GM18520 (cell line): ENCODE data around the gene GOLGA6C.
"Not testable (repeated sequence)": the region's sequence is repeated elsewhere in the genome, so short reads cannot be mapped to it uniquely, and the experiment has no call there.

Experiments used
- ATAC-seq: cut with Tn5 transposase; IDR thresholded peaks from one replicate; pipeline ENCODE4 v1.9.1; 2021; ENCODE audit not compliant: unreplicated experiment

GOLGA6C gene

DNA sequence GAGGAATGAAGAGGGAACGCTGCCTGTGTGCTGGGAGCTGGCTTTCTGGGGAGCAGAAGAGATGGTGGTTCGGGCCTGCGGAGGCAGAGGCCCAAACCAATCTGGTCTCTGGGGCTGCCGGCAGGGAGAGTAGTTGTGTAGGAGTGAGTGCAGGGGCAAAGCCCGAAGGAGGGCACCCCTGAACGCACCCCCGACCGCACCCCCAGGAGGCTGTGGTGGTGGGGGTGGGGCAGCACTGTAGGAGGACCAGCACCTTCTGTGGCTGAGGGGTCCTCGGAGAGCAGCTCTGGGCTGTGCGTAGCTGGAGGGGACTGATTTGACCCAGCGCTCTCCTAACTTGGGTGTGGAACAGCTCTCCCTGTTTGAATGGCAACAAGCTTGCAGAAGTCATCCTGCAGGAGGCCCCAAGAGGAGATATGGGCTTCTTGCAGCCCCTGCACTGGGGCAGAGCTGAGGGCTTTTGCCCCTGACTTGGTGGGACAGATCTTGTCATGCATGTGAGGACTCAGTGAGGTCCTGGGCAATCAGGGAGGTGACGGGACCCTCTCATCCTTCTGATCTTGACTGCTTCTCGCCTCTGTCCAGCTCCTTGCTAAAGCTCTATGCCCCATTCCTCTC, 30.4 kb upstream of the GOLGA6C start:
- no peak for ATAC-seq

GRCh38 chr15:75228787-75229186, 29.3 kb upstream of the GOLGA6C start:
- no peak for ATAC-seq

DNA sequence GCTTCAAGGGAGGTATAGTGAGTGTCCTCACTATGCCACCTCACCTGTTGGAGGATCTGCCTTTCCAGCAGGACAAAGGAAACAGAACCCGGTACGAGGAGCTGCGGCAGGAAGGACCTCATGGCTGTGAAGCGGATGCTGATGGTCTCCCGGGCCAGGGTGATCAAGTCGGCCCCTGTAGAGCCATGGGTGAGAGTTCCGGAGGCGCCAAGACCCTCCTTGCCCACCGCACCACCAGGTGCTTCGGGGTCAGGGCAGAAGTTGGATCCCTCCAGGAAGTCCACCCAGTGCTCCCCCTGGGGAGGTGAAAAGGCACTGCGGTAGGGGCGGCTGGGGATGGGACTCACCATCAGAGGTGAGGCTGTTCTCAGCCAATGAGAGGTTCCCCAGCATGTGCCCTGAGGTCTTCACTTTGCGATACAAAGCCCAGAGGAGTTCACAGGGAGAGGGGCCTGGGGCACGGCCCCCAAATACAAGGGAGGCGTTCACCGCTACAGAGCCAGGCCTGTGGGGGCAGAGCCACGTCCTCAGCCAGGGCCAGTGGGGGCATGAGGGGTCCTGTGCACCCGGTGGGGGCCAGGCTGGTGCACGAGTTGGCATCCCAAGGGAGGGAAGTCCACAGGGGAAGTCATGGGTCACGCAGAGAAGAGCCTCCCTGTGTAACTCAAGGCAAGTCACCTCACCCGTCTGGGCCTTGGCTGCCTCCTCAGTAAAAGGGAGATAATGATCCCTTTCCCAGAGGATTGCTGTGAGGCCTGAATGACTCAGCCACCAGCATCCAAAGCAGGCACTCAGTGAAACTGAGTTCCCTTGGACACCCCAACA, 28.7 kb upstream of the GOLGA6C start:
- no peak for ATAC-seq

DNA sequence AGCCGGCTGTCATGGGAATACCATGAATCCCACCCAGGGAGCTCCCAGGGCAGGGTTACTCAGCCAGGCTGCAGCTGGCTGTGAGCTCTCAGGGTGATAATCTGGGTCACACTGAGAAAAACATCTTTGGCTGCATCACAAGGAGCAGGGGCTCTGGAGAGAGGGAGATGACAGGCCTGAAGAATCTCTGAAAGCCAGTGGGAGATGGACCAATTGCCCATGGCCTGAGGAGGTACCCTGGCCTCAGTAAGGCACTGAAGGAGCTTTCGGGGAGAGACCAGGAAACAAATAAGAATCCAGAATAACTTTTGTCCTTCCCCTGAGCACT, 28.2 kb upstream of the GOLGA6C start:
- no peak for ATAC-seq

- ATAC-seq = no peak
These were observed 27.4 kb upstream of the GOLGA6C start for GRCh38 chr15:75230551-75231371.

GRCh38 chr15:75231836-75232235, 26.3 kb upstream of the GOLGA6C start:
- no peak for ATAC-seq

DNA sequence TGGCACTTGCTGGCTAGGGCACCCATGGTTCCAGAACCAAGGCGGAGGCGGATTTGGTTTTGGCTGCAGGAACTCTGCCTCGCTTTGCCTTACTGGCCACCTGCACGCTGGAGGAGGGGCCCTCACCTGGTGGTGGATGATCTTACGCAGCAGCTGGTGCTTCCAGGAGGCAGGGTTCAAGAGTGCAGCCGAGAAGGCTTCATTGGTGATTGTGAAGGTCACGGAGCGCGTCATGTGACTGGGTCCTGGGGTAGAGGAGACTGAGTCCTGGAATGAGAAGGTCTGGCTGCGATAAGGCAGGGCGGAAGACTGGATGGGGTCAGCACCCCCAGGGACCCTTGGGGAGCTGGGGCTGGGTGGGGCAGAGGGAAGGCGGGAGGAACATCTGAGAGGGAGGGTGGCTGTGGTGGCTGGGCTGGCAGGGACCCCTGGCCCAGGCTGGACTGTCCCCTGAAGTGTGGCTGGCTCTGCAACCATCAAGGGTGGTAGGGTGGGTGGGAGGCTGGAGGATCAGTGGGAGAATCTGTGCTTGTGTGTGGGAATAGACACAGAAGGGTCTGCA, 25.8 kb upstream of the GOLGA6C start:
- ATAC-seq = no peak

DNA sequence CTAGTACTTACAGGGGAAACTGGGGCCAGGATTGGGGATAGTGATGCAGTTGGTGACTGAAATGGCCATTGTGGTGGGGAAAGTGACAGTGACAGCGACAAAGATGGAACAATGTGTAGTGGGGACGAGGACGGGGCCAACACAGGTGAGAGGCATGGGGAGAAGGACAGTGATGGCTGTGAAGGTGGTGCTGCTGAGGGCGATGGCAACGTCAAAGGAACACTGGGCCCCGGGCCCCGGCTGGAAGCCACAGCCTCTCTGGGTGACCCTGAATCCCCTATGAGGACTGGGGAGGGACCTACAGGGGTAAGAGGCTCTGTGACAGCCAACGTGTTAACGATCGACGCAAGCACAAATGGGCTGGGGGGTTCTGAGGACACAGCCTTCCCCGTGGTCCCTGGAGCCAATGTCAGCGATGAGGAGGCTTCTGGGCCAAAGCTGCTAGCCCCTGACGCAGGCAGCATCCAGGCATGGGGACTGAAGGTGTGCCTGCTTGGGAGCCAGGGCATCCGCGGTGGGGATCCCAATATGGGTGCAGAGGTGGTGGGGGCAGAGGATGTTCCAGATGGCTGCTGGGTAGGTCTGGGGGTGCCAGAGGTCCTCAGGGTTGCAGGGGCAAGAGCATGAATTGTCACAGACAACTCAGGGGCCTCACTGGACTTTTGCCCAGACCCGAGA, 25.2 kb upstream of the GOLGA6C start:
- ATAC-seq = no peak

DNA sequence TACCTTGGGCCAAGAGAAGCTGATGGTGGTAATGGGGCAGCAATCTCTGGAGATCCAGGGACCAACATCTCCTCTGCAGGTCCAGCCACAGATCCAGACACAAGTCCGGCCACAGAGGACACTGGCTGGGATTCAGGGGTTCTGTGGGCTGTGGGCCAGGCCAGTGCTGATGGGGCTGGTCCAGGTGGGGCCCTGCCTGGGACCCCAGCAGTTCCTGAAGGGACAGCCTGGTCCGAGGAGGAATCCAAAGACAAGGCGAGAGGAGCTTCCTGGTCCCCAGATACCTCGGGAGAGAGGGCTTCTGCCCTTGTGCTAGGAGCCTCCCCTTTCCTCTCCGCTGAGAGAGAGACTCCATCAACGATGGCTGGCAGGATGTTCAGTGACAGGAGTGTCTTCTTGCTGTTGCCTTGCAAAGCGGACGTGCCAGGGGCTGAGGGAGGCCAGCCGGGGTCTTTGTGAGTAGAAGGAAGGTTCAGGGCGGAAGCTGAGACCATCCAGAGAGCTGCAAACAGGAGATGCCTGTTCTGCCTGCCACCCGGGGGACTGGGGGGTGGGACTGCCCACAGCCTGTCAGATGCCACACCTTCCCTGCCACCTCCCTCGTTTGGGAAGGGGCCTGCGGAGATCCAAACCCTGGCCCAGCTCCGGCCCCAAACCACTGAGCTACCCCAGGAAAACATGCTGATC, 24.5 kb upstream of the GOLGA6C start:
- no peak for ATAC-seq

DNA sequence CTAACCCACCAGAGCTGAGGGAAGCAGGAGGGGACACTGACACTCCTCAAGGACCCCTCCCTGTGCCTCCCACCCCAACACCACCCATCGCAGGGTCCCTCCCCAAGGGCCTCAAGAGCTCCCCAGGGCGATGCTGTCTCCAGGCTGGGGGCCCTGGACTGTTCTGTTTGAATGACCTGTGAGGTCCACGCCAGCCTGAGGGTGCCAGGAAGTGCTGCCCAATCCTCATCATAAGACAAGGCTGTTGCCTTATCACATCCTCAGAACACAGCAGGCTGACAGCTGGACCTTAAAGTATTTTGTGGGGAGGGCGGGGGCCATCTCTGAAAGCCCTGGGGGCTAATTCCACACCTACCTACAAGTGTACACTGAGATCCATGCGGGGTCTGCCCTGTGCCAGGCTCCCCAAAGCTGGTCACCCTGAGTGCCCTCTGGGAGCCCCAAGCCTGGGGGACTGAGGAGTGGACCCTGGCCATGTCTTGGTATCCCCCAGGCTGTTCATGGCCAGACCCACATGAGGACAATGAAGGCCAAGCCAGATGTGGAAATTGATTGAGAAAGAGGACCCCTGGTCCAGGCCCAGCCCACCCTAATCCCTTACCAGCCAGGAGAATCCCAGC, 23.8 kb upstream of the GOLGA6C start:
- ATAC-seq = no peak

GRCh38 chr15:75235051-75235673, 23.0 kb upstream of the GOLGA6C start:
- ATAC-seq = no peak

GRCh38 chr15:75235760-75236729, 22.1 kb upstream of the GOLGA6C start:
- no peak for ATAC-seq

GRCh38 chr15:75237316-75237982, 20.7 kb upstream of the GOLGA6C start:
- ATAC-seq = no peak

DNA sequence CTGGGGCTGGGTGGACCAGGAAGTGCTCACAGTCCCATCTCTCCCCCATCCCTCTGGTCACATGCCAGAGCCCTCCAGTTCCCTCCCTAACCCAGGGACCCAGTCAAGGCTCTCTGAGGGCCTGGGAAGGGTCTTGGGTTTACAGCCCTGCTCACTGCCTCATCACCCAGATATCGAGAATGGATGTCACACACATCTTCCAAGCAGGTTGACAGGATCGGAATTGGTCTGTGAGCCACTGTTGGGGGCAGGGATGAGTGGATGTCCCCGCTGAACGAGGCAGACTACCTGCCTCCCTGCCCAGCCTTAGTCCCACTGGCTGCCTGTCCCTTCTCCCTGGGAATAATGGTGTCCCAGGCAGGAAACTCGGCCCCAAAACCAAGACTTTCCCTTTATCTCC, 20.0 kb upstream of the GOLGA6C start:
- ATAC-seq = no peak

GRCh38 chr15:75245741-75246140, 12.4 kb upstream of the GOLGA6C start:
- not testable (repeated sequence) for ATAC-seq

DNA sequence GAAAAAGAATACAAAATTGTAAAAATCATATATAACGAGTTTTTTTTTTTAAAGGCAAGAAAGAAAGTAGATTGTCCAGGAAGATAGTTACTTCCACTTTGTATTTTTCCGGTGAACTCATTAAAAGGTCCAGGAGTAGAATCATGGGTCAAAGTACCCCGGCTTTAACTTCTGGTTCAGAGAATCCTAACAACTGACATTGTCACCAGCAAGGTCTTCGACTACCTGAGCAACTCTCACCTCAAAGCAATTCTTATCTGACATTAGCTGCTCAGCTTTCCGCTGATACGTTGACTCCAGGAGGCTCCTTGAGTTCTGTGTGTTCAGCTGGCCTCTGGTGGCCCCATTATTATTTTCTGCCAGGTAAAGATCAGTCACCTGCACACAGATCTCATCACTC, 9.1 kb upstream of the GOLGA6C start:
- not testable (repeated sequence) for ATAC-seq

DNA sequence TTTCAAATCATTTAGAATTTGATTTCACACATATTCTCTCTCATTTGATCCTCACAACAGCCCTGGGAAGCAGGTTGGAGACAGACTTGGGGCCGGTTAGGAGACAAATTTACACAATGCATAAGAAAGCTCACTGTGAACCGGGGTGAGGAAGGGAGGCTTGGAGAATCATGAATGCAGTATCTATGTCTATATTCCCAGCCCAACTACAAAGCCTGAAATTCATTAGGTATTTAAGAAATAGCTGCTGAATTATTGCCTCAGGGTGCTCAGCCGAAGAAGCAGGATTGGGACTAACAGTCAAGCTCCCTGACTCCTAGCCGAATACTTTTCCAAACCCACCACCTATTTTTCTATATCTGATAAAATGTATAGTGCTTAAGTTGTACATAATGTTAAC, 8.4 kb upstream of the GOLGA6C start:
- no peak for ATAC-seq

GRCh38 chr15:75251343-75251742, 6.8 kb upstream of the GOLGA6C start:
- not testable (repeated sequence) for ATAC-seq
